ENCODE data around the gene TUBA8. TPM values are rescaled to one million over a fixed set of nuclear protein-coding genes. Genes with fewer than 3 reads are reported as not detected.

Gene TUBA8
- total RNA-seq, 2 experiments from 2014 or later, result 0.42 to 1.7 TPM

DNA sequence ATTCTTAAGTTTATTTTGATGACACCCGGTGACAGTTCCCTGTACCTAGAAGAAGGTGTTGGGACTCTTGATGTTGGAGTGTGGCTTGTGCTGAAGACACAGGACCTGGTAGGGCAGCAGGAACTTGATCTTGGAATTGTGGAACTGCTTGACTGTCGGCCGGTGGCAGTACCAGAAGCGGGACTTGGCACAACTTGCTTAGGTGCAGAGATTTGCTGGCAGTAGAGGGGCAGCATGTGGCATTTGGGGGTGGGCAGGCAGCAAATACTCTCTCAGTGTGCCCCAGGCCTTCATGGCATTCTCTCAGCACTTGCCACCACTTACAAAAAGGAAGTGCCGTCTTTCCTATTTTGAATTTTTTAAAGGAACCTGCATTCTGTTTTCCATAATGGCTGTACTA lies 29.2 kb upstream of the TUBA8 start:
- DNase-seq (no peak), ATAC-seq (no peak)
- no peak overlapping the region for H3K27ac Mint-ChIP-seq
- no peaks in the 10 kb centered on the region for H3K9me3 Mint-ChIP-seq (ENCODE audit: low read depth)
- H3K36me3 Mint-ChIP-seq, result peaks cover 59% of the 10 kb centered on the region
- peaks cover 41% of the 10 kb centered on the region for H3K4me1 Mint-ChIP-seq
- no peak overlapping the region for H3K4me3 Mint-ChIP-seq
- CTCF ChIA-PET, result no interaction called here
- no peaks in the 10 kb centered on the region for H3K27me3 Mint-ChIP-seq

DNA sequence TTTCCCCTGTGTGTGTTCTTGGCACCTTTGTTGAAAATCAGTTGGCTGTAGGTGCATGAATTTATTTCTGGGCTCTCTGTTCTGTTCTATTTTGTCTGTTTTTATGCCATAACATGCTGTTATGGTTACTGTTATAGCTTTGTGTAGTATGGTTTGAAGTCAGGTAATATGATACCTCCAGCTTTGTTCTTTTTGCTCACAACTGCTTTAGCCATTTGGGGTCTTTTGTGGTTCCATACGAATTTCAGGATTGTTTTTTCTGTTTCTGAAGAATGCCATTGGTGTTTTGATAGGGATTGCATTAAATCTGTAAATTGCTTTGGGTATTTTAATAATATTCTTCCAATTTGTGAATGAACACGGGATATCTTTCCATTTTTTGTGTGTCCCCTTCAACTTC lies 28.1 kb upstream of the TUBA8 start:
- Mint-ChIP-seq H3K27me3 (no peaks in the 10 kb centered on the region), H3K36me3 (peaks cover 64% of the 10 kb centered on the region), H3K4me3 (no peak overlapping the region), H3K27ac (no peak overlapping the region), H3K4me1 (peaks cover 36% of the 10 kb centered on the region), H3K9me3 (ENCODE audit: low read depth) (no peaks in the 10 kb centered on the region)
- ATAC-seq (no peak), DNase-seq (no peak)
- CTCF ChIA-PET, result no interaction called here

DNA sequence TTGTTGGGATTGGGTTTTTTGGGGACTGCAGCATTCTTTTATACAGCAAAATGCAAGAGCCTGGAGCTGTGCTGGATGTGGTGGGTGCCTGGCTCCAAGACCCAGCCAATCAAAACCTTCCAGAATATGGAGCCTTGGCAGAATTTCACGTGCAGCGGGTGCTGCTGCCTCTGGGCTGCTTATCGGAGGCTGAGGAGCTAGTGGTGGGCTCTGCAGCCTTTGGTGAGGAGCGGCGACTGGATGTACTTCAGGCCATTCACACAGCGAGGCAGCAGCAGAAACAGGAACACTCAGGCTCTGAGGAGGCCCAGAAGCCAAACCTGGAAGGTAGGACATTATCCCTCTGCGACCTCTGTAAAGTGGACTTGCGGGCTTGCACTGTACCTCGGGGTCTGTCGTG lies 27.2 kb upstream of the TUBA8 start:
- no peaks in the 10 kb centered on the region for H3K27me3 Mint-ChIP-seq
- peaks cover 36% of the 10 kb centered on the region for H3K4me1 Mint-ChIP-seq
- H3K36me3 Mint-ChIP-seq, result peaks cover 71% of the 10 kb centered on the region
- no peak overlapping the region for H3K4me3 Mint-ChIP-seq
- H3K9me3 Mint-ChIP-seq (ENCODE audit: low read depth), result no peaks in the 10 kb centered on the region
- DNase-seq (no peak), ATAC-seq (no peak)
- no peak overlapping the region for H3K27ac Mint-ChIP-seq
- CTCF ChIA-PET, result no interaction called here

DNA sequence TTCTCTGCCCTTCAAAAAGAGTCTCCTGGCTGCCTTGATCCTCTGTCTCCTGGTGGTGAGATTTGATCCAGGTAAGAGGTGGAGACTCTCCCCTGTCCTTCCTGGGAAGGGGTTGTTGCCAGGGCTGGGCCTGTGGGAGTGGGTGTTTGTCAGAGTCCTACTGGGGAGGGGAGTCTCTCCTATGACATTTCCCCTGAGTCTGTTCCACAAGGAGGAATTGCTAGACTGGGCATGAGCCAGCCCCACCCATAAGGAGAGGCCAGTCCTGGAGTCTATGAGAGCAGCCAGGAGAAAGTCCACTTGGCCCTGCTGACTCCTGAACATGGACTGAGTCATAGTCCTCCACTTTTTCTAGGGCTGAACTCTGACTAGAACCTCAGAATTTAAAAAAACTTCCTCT lies 25.4 kb upstream of the TUBA8 start:
- Mint-ChIP-seq H3K4me3 (no peak overlapping the region), H3K4me1 (peaks cover 28% of the 10 kb centered on the region), H3K9me3 (ENCODE audit: low read depth) (no peaks in the 10 kb centered on the region), H3K36me3 (peaks cover 71% of the 10 kb centered on the region), H3K27me3 (no peaks in the 10 kb centered on the region), H3K27ac (no peak overlapping the region)
- DNase-seq (no peak), ATAC-seq (no peak)
- CTCF ChIA-PET, result no interaction called here

DNA sequence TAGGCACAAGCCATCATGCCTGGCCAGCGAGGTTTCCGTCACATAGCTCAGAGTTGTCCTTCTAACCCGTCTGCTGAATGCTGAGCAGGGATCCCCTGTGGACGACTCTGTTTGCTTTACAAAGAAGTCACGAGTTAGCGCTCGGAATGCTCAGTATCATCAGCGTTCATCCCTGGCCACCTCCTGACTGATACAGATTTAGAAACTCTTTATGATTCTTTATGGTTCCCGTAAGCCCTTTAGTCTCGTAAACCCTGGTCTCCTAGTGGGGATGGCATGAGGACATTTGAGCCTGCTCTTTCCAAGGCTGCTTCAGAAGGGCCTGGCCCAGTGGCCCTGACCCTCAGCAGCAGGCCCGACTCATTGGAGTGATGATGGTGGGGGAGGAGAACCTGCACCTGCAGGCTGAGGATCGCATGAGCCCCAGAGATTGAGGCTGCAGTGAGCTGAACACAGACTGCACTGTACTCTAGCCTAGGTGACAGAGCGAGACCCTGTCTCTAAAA lies 23.2 kb upstream of the TUBA8 start:
- CTCF ChIA-PET, result interaction anchor here (1.1 kb wide), 1 partner anchor 9 kb away, joined by 4 read pairs; the partner anchor contains the start of gene PEX26
- no peak for DNase-seq
- Mint-ChIP-seq H3K36me3 (peaks cover 62% of the 10 kb centered on the region), H3K4me1 (peaks cover 26% of the 10 kb centered on the region), H3K27me3 (no peaks in the 10 kb centered on the region), H3K27ac (no peak overlapping the region), H3K4me3 (no peak overlapping the region), H3K9me3 (ENCODE audit: low read depth) (no peaks in the 10 kb centered on the region)
- ATAC-seq, result no peak

DNA sequence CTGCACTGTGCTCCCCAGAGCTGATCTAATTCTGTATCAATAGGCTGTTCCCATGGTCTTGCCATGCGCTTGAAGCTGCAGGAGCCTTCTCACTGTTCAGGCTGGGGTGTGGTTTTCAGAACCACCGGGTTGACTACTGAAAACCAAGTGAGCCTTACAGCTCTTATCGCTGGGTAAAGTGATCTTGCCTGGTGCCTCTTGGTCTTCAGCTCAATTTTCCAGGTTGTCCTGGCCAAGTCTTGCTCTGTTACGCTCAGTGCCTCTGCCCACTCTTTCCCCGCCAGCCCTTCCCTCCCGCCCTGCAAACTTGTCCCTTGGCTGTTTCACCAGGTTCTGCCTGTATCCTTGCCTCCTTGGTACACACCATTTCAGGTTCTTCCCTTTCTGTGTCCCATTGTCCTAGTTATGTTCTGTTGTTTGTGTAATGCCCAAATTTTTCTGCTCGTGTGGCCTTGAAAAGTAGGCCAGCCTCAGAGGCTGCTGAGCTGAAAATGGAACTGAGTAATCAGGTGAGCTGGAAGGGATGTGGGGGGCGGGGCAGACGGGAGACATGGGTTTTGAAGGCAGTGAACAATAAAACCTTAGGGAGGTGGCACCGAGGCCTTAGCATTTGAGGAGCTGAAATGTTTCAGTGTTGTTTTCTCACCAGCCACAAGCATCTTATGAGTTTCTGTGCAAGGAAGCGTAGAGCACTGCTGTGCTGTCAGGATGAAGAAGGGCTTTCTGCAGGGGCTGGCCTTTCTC lies 21.6 kb upstream of the TUBA8 start:
- Mint-ChIP-seq H3K27ac (peak overlapping the region; percentile 49), H3K4me1 (peaks cover 25% of the 10 kb centered on the region), H3K36me3 (peaks cover 53% of the 10 kb centered on the region), H3K9me3 (ENCODE audit: low read depth) (no peaks in the 10 kb centered on the region), H3K4me3 (no peak overlapping the region), H3K27me3 (no peaks in the 10 kb centered on the region)
- DNase-seq (no peak), ATAC-seq (no peak)
- CTCF ChIA-PET, result interaction anchor here (1.1 to 1.6 kb wide), 2 partner anchors 9 to 13 kb away, joined by 4 read pairs; no protein-coding TSS in a partner anchor

DNA sequence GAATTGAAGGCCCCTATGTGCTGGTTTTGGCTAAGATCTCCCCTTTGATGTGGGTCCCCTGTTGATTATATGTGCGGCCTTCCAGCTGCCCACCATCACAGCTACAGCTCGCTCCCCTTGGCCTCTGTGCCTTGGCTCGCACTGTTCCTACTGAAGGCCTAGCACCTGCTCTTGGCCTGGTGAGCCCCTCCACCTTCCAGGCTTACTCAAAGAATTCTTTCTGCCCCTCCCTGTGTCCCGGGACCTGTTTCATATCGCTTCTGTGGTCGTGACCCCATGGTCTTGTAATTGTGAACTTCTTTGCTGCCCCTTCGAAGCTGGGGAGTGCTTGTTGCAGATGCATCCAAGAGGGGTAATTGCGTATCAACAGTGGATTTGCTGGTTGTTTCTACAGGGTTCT lies 20.3 kb upstream of the TUBA8 start:
- CTCF ChIA-PET, result no interaction called here
- ATAC-seq (no peak), DNase-seq (no peak)
- H3K27me3 Mint-ChIP-seq, result no peaks in the 10 kb centered on the region
- H3K4me1 Mint-ChIP-seq, result peaks cover 26% of the 10 kb centered on the region
- H3K4me3 Mint-ChIP-seq, result no peak overlapping the region
- peaks cover 53% of the 10 kb centered on the region for H3K36me3 Mint-ChIP-seq
- no peaks in the 10 kb centered on the region for H3K9me3 Mint-ChIP-seq (ENCODE audit: low read depth)
- H3K27ac Mint-ChIP-seq, result no peak overlapping the region

DNA sequence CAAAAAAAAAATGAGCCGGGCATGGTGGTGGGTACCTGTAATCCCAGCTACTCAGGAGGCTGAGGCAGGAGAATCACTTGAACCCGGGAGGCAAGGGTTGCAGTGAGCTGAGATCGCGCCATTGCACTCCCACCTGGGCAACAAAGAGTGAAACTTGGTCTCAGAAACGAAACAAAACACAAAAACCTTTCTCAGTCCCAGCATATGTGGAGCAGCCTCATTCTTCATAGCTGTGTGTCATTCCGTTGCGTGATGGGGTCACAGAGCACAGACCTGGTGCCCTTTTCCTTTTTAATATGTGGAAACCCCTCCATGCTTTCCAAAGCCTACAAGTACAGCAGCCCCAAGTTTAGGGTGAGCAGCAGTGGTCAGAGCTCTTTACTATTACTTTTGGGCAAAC lies 19.1 kb upstream of the TUBA8 start:
- peaks cover 54% of the 10 kb centered on the region for H3K36me3 Mint-ChIP-seq
- CTCF ChIA-PET, result interaction anchor here (2.1 kb wide), 1 partner anchor 13 kb away, joined by 7 read pairs; no protein-coding TSS in a partner anchor
- H3K9me3 Mint-ChIP-seq (ENCODE audit: low read depth), result no peaks in the 10 kb centered on the region

DNA sequence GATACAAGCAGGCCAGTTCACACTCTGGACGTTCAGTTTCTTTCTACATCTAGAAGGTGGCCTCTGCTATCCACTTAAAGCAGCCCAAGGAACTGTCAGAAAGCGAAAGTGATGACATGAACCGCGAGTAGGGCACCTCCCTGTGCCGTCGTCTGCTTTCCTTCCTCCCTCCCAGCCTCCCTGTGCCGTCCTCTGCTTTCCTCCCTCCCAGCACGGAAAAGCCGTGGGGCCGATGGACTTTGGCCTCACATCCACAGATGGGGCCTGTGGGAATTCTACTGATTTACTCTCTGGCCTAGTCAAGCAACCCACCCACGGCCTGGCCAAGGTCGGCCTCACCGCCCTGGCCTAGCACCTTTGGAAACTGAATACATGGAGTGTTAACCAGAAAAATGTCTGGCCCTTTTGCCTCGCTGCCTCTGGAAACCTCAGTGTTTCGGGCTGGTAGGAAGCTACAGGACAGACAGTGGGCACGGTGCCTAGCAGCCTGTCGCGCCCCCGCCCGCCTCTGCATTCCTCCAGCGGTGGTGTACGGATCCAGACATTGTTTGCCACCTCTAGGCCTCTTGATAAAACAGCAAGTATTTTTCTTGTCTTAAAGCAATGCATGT lies 18.6 kb upstream of the TUBA8 start:
- peak overlapping the region; percentile 41 for H3K4me3 Mint-ChIP-seq
- peak; percentile 71 for DNase-seq
- H3K9me3 Mint-ChIP-seq (ENCODE audit: low read depth), result peaks cover 2% of the 10 kb centered on the region
- H3K27ac Mint-ChIP-seq, result peak overlapping the region; percentile 82
- CTCF ChIA-PET, result interaction anchor here (2.1 kb wide), 1 partner anchor 13 kb away, joined by 7 read pairs; no protein-coding TSS in a partner anchor
- peaks cover 58% of the 10 kb centered on the region for H3K36me3 Mint-ChIP-seq
- ATAC-seq, result peak; percentile 80
- peaks cover 30% of the 10 kb centered on the region for H3K4me1 Mint-ChIP-seq
- H3K27me3 Mint-ChIP-seq, result no peaks in the 10 kb centered on the region

More for the DNA sequence above, 19.1 kb upstream of the TUBA8 start:
- DNase-seq (no peak), ATAC-seq (peak; percentile 59)
- Mint-ChIP-seq H3K4me3 (peak overlapping the region; percentile 41), H3K27me3 (no peaks in the 10 kb centered on the region), H3K4me1 (peaks cover 30% of the 10 kb centered on the region), H3K27ac (peak overlapping the region; percentile 82)

DNA sequence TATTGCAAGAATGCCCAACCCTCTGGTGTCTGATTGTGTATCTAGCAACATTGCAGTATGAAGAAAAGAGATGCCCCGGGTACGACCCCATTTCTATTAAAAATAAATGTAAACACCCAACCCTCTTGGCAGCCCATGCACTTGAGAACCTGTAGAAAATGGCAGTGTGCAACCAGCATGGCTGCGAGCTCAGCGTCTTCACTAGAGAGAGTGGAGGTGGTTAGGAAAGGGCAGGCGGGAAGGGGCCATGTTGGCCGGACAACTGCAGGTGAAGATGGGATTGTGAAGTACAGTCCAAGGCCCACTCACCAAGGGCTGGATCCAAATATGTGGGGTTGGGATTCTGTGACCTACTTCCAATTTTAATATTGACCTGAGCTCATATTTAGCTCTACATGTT lies 16.9 kb upstream of the TUBA8 start:
- H3K4me1 Mint-ChIP-seq, result peaks cover 27% of the 10 kb centered on the region
- peaks cover 2% of the 10 kb centered on the region for H3K9me3 Mint-ChIP-seq (ENCODE audit: low read depth)
- CTCF ChIA-PET, result no interaction called here
- no peaks in the 10 kb centered on the region for H3K27me3 Mint-ChIP-seq
- ATAC-seq (no peak), DNase-seq (no peak)
- no peak overlapping the region for H3K4me3 Mint-ChIP-seq
- H3K27ac Mint-ChIP-seq, result no peak overlapping the region
- peaks cover 46% of the 10 kb centered on the region for H3K36me3 Mint-ChIP-seq

DNA sequence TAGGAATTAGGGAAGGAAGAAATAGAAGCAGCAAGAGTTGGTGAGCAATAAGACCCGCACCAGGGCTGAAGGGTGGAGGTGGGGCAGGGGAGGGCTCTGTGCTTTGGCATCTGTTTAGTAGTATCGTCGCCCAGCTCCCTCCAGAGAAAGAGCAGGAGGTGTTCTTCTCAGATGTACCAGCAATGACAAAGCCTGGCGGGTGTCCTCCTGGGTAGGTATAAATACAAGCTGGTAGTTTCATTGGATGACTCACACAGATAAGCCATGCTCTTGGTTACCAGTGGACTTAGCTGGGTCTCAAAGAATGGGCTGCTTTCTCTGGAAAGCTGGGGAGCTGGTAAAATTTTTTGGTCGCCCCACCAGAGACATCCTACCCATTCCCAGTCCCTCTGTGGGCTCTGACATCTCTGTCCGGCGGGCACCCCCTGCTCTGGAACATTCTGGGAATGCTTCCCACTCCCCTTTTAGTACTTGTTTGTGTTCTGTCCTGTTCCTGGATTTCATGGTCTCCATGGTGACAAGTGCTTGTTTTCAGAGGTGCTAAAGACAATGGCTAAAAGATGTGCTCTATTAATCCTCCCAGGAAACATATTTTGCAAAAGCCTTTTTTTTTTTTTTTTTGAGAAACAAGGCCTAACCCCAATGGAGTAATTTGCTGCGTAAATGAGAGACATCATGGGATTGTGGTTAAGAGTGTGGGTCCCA lies 15.4 kb upstream of the TUBA8 start:
- Mint-ChIP-seq H3K27ac (no peak overlapping the region), H3K4me3 (no peak overlapping the region), H3K36me3 (peaks cover 40% of the 10 kb centered on the region), H3K9me3 (ENCODE audit: low read depth) (peaks cover 2% of the 10 kb centered on the region), H3K4me1 (peaks cover 20% of the 10 kb centered on the region), H3K27me3 (no peaks in the 10 kb centered on the region)
- DNase-seq (no peak), ATAC-seq (no peak)
- CTCF ChIA-PET, result interaction anchor here (0.7 kb wide), 1 partner anchor 19 kb away, joined by 3 read pairs; no protein-coding TSS in a partner anchor

DNA sequence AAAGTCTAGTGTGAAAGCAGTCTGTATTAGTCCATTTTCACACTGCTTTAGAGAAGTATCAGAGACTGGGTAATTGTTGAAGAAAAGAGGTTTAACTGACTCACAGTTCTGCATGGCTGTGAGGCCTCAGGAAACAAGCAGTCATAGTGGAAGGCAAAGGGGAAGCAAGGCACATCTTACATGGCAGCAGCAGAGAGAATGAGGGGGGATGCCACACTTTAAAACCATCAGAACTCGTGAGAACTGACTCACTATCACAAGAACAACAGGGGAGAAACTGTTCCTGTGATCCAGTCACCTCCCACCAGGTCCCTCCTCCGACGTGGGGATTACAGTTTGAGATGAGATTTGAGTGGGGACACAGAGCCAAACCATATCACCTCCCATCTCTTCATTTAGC lies 13.8 kb upstream of the TUBA8 start:
- ATAC-seq, result no peak
- CTCF ChIA-PET, result interaction anchor here (1.6 kb wide), 1 partner anchor 8 kb away, joined by 4 read pairs; no protein-coding TSS in a partner anchor
- H3K9me3 Mint-ChIP-seq (ENCODE audit: low read depth), result peaks cover 2% of the 10 kb centered on the region
- peaks cover 46% of the 10 kb centered on the region for H3K36me3 Mint-ChIP-seq
- no peaks in the 10 kb centered on the region for H3K27me3 Mint-ChIP-seq
- H3K4me1 Mint-ChIP-seq, result peaks cover 10% of the 10 kb centered on the region
- H3K27ac Mint-ChIP-seq, result no peak overlapping the region
- no peak for DNase-seq
- no peak overlapping the region for H3K4me3 Mint-ChIP-seq

DNA sequence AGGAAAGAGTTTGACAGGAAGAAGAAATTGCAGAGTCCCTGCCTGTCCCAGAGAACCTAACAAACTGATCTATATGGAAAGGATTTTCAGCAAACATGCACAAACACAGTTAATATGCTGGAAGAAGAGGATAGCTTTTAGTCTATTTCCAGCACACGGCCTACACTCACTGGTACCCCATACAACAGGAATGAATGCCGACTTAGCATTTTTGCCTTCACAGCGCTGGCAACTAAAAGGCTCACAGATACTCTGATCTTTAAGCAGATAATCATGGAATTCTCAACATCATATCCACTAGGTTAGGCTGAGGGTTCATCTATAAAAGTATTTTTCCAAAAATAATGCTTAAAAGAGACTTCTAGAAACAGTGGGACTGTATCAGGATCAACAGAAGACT lies 9.8 kb upstream of the TUBA8 start:
- H3K27me3 Mint-ChIP-seq, result no peaks in the 10 kb centered on the region
- H3K4me1 Mint-ChIP-seq, result peaks cover 3% of the 10 kb centered on the region
- ATAC-seq (no peak), DNase-seq (no peak)
- no peak overlapping the region for H3K27ac Mint-ChIP-seq
- H3K36me3 Mint-ChIP-seq, result peaks cover 55% of the 10 kb centered on the region
- H3K9me3 Mint-ChIP-seq (ENCODE audit: low read depth), result peaks cover 5% of the 10 kb centered on the region
- H3K4me3 Mint-ChIP-seq, result no peak overlapping the region
- CTCF ChIA-PET, result no interaction called here

All from activated CD8-positive, alpha-beta memory T cell treated with anti-CD3 and anti-CD28 coated beads, Interleukin-2, amount 10 ng/mL, durations not matched to agents 7 days and 5 days (primary cell).